Measurements from ENCODE around the gene DRAM2. TPM values are rescaled to one million over a fixed set of nuclear protein-coding genes. Genes with fewer than 3 reads are reported as not detected.

Gene DRAM2
- total RNA-seq, 1 experiment from 2014 or later: 26.4 TPM

DNA sequence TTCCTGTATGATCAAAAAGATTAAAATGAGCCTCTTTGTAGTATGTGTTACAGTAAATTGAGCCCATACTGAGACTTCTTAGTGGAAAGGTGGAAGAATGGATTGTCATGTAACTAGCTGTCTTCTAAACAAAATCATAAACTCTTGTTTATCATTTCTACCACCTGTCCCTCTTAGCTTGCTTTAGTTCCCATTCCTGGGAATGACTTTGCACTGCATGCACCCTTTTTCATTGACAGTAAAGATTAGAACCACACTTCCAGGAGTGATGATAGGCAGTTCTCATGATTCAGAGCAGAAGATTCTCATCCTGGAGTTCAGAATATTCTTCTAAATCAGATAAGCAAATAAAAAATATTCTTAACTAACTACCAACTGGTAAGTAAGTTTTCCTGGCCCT, 32.6 kb upstream of the DRAM2 start:
- H3K4me2 ChIP-seq (ENCODE audit: low read length): no peak overlapping the region
- no peak overlapping the region for H3K9ac ChIP-seq (ENCODE audit: low read length)
- ChIA-PET CTCF (no interaction called here), RAD21 (ENCODE audit: low non-redundant PET in 1 of 2, low total read pairs in 2 of 2, uncharacterized antibody in 2 of 2, unreplicated experiment in 2 of 2) (no interaction called here), POLR2A (no interaction called here)
- TF ChIP-seq SP1 (IDR thresholded peaks at IDR 0.05; ENCODE audit: low read depth) (no peak), EZH2 (IDR thresholded peaks at IDR 0.05) (no peak), EZH2phosphoT487 (IDR thresholded peaks at IDR 0.05; ENCODE audit: borderline replicate concordance) (no peak), YY1 (IDR thresholded peaks at IDR 0.05; ENCODE audit: extremely low read depth, insufficient replicate concordance, low read depth, low read length) (no peak), CEBPB (IDR thresholded peaks at IDR 0.05; ENCODE audit: low read depth) (no peak), CBX3 (IDR thresholded peaks at IDR 0.05; ENCODE audit: low read depth) (no peak), SRF (IDR thresholded peaks at IDR 0.05; ENCODE audit: low read depth) (no peak), JUND (IDR thresholded peaks at IDR 0.05) (no peak), TCF7L2 (IDR thresholded peaks at IDR 0.05; ENCODE audit: borderline replicate concordance, extremely low read depth, insufficient read depth, insufficient read length) (no peak), ZFX (IDR thresholded peaks at IDR 0.05) (no peak), POLR2A (IDR thresholded peaks at IDR 0.05; ENCODE audit: borderline replicate concordance, extremely low read depth, insufficient read depth, insufficient read length) (no peak), EGR1 (IDR thresholded peaks at IDR 0.05; ENCODE audit: low read depth) (no peak), FOSL1 (IDR thresholded peaks at IDR 0.05; ENCODE audit: low read depth) (no peak), POLR2AphosphoS5 (IDR thresholded peaks at IDR 0.05; ENCODE audit: low read depth, low read length) (no peak)
- TF ChIP-seq, protein P1, sequence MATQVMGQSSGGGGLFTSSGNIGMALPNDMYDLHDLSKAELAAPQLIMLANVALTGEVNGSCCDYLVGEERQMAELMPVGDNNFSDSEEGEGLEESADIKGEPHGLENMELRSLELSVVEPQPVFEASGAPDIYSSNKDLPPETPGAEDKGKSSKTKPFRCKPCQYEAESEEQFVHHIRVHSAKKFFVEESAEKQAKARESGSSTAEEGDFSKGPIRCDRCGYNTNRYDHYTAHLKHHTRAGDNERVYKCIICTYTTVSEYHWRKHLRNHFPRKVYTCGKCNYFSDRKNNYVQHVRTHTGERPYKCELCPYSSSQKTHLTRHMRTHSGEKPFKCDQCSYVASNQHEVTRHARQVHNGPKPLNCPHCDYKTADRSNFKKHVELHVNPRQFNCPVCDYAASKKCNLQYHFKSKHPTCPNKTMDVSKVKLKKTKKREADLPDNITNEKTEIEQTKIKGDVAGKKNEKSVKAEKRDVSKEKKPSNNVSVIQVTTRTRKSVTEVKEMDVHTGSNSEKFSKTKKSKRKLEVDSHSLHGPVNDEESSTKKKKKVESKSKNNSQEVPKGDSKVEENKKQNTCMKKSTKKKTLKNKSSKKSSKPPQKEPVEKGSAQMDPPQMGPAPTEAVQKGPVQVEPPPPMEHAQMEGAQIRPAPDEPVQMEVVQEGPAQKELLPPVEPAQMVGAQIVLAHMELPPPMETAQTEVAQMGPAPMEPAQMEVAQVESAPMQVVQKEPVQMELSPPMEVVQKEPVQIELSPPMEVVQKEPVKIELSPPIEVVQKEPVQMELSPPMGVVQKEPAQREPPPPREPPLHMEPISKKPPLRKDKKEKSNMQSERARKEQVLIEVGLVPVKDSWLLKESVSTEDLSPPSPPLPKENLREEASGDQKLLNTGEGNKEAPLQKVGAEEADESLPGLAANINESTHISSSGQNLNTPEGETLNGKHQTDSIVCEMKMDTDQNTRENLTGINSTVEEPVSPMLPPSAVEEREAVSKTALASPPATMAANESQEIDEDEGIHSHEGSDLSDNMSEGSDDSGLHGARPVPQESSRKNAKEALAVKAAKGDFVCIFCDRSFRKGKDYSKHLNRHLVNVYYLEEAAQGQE (IDR thresholded peaks at IDR 0.05; ENCODE audit: low read depth): no peak
- TF ChIP-seq, protein P2, sequence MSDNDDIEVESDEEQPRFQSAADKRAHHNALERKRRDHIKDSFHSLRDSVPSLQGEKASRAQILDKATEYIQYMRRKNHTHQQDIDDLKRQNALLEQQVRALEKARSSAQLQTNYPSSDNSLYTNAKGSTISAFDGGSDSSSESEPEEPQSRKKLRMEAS (IDR thresholded peaks at IDR 0.05): no peak
- TF ChIP-seq, protein P3, sequence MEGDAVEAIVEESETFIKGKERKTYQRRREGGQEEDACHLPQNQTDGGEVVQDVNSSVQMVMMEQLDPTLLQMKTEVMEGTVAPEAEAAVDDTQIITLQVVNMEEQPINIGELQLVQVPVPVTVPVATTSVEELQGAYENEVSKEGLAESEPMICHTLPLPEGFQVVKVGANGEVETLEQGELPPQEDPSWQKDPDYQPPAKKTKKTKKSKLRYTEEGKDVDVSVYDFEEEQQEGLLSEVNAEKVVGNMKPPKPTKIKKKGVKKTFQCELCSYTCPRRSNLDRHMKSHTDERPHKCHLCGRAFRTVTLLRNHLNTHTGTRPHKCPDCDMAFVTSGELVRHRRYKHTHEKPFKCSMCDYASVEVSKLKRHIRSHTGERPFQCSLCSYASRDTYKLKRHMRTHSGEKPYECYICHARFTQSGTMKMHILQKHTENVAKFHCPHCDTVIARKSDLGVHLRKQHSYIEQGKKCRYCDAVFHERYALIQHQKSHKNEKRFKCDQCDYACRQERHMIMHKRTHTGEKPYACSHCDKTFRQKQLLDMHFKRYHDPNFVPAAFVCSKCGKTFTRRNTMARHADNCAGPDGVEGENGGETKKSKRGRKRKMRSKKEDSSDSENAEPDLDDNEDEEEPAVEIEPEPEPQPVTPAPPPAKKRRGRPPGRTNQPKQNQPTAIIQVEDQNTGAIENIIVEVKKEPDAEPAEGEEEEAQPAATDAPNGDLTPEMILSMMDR (IDR thresholded peaks at IDR 0.05 in 2 of 3, conservative IDR thresholded peaks at IDR 0.05 in 1 of 3; ENCODE audit: borderline replicate concordance in 1 of 3, insufficient read depth in 1 of 3, low read depth in 2 of 3, low read length in 2 of 3): no peak
- TF ChIP-seq, protein P4, sequence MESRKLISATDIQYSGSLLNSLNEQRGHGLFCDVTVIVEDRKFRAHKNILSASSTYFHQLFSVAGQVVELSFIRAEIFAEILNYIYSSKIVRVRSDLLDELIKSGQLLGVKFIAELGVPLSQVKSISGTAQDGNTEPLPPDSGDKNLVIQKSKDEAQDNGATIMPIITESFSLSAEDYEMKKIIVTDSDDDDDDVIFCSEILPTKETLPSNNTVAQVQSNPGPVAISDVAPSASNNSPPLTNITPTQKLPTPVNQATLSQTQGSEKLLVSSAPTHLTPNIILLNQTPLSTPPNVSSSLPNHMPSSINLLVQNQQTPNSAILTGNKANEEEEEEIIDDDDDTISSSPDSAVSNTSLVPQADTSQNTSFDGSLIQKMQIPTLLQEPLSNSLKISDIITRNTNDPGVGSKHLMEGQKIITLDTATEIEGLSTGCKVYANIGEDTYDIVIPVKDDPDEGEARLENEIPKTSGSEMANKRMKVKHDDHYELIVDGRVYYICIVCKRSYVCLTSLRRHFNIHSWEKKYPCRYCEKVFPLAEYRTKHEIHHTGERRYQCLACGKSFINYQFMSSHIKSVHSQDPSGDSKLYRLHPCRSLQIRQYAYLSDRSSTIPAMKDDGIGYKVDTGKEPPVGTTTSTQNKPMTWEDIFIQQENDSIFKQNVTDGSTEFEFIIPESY (IDR thresholded peaks at IDR 0.05; ENCODE audit: extremely low read depth, insufficient replicate concordance, low read length): no peak
- TF ChIP-seq, protein P5, sequence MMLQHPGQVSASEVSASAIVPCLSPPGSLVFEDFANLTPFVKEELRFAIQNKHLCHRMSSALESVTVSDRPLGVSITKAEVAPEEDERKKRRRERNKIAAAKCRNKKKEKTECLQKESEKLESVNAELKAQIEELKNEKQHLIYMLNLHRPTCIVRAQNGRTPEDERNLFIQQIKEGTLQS (IDR thresholded peaks at IDR 0.05): no peak
- no peak overlapping the region for H3K27ac ChIP-seq (ENCODE audit: low read depth, low read length)
- no peak overlapping the region for H2AFZ ChIP-seq (ENCODE audit: low read depth, low read length, poor library complexity, severe bottlenecking)
- 0 out of 2 replicates have a peak, but pooled peaks cover 4% of the 10 kb centered on the region for H3K79me2 ChIP-seq (ENCODE audit: insufficient read depth, low read length)
- no peak overlapping the region for H3K4me3 ChIP-seq (replicated peaks in 1 of 2; ENCODE audit: low read depth in 1 of 2, low read length in 2 of 2)
- no peaks in the 10 kb centered on the region for H3K27me3 ChIP-seq (ENCODE audit: insufficient read depth, low read length)
- DNase-seq (ENCODE audit: low read depth, low spot score) (no peak), ATAC-seq (no peak)
- H4K20me1 ChIP-seq (ENCODE audit: insufficient read depth): peaks cover 3% of the 10 kb centered on the region; the same call in 1 of the 2 replicates
- no TSS peak for BruUV-seq (replicated peaks)
- intact Hi-C loops (cut with micrococcal nuclease): no loop called here
- no peaks in the 10 kb centered on the region for H3K4me1 ChIP-seq (ENCODE audit: control insufficient read depth in 1 of 2, insufficient read depth in 2 of 2, low read length in 2 of 2)
- peaks cover 6 to 8% of the 10 kb centered on the region in 2 experiments; a peak in 2 of 4 replicates for H3K36me3 ChIP-seq (ENCODE audit: control insufficient read depth in 1 of 2, insufficient read depth in 2 of 2, low read length in 2 of 2)
- no peaks in the 10 kb centered on the region for H3K9me3 ChIP-seq (ENCODE audit: control insufficient read depth in 1 of 2, insufficient read depth in 1 of 2, low read depth in 1 of 2, low read length in 2 of 2)
- no peaks in the 10 kb centered on the region for H3K9me2 ChIP-seq (ENCODE audit: insufficient read depth)
